ENCODE data around the gene SUMF1.

Gene SUMF1

DNA sequence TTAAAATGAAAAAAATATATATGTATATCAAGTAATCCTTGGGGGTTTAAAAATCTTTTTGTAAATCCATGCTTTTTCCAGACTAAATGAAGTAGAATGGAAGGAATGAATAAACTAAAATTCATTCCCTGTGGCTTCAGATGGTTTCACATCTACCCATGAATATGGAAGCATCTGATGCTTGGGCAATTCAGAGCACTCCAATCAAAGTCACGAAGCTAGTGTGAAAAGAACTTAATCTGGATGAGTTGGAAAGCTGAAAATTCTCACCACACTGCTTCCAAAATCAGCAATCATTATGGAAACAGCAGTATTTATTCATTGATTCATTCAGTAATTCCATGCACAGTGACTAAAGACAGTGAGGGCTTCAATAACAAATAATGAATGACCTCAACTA, 55.2 kb downstream of the SUMF1 start:
- DNase-seq: no peak

DNA sequence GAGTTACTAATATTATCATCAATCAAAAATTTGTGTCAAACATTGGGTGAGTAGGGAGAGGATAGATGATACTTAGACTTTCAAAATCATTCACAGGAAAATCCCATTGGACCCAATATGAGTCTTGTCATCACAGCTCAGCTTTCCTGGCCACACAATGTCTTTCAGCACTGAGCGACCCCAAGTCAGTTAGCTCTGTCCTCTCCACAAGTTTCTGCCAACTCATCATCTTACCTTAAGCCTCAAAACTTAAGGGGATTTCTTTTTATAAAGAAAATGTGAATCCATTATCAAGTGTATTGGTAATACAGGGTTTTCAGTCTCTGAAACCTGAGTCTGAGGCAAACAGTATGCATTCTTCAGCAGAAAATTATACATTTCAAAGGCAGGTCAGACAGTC, 55.8 kb downstream of the SUMF1 start:
- DNase-seq: no peak

- DNase-seq: no peak
Measured at GRCh38 chr3:4410606-4411005, 56.5 kb downstream of the SUMF1 start.

- no peak for DNase-seq
Measured at GRCh38 chr3:4409971-4410573, 57.0 kb downstream of the SUMF1 start.

GRCh38 chr3:4409415-4409814, 57.7 kb downstream of the SUMF1 start:
- peak; percentile 93 for DNase-seq

- no peak for DNase-seq
Measured at GRCh38 chr3:4408958-4409357, 58.1 kb downstream of the SUMF1 start.

GRCh38 chr3:4407941-4408340, 59.1 kb downstream of the SUMF1 start:
- no peak for DNase-seq

DNA sequence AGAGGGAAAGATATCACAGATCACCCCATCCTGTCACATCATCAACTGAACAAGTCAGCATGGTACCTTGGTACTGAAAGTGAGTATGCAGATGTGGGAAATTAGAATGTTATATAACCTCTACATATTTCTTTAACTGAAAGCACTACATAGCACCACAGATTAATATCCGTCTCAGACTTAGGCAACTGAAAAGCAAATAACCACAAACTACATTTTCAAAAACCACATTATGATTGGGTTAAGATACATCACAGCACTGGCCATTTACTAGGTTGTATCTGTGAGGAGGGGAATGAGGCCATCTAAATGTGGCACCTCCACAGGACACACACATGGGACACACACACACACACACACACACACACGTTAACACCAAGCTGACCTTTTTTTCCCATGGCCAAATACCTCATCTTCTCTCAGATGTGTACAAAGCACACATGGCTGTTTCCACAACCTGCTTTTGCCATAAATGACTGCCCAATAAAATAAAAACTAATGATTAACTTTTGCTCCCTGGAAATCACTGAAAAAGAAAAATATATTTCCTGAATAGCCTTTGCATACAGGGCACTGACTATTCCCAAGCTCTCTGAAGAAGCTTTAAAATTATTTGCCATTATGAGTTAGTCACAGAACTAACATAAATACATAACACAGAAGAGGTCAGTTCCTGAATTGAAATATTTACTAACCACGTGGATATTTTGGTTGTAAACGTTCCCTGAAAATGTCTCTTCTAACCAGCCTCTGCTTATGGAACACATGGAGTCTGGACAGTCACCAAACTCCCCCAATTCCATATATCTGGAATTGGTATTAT, 60.1 kb downstream of the SUMF1 start:
- peak; percentile 63 for DNase-seq

GRCh38 chr3:4404881-4405280, 62.2 kb downstream of the SUMF1 start:
- no peak for DNase-seq

GRCh38 chr3:4401441-4401840, 65.6 kb downstream of the SUMF1 start:
- DNase-seq: no peak

DNA sequence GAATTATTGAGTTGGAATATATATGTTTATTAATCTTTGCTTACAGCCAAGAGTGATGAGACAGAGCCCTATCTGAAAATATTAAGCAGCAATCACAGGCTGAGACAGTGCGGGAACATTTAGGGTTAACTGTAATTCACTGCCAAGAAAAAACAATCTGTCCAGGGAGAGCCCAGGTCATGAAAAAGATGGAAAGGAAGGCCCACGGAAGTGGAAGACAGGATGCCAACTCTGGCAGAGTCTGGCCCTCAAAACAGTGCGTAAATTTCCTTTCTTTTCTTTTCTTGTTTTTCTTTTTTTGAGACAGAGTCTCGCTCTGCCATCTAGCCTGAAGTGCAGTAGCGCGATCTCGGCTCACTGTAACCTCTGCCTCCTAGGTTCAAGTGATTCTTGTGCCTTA, 67.6 kb downstream of the SUMF1 start:
- no peak for DNase-seq

DNA sequence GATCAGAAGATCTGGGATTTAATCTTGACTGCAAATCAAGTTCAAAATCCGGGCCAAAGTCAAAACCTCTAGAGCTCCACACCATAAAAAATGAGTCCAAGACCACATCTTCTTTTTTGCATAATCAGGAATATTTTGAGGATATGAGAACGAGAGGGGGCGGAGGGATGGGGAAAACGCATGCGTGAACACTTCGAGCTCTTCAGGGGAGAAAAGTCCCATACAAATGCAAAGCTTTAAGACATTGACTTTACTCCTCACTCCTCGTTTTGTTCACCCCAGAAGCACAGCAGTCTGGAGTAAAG, 68.2 kb downstream of the SUMF1 start:
- no peak for DNase-seq

DNA sequence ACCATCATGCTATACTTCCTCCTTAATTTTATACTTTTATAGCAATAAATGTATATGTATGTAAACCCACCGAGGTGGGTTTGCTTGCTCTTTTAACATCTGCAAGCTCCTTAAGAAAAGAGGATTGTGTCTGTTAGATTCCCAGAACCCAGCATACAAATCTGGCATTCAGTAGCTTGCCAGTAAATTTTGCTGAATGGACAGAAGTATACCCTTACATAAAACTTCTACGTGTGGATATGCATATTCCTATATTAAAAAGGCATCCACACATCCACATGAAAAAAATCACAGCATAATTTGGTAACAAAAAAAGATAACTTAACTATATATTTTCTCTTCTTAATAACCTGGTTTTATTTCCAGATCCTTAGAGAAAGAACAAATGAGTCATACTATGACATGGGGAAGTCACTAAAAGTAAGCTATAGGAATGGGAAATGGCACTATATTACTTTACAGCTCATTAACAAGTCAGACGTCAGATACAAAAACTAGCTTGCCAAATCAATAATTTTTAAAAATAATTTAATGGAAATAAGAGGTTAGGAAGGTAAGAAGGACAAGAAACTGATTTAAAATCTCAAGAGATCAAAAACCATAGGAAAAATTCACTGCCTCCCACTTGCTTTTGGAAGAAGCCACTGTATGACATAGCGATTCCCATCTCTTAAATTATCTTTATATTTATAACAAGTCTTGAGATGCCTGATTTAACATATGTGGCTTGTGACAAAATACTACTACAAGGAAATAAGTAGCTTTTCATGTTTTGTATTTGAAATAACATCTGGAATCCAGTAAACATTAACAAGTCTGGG, 68.7 kb downstream of the SUMF1 start:
- DNase-seq: no peak

DNA sequence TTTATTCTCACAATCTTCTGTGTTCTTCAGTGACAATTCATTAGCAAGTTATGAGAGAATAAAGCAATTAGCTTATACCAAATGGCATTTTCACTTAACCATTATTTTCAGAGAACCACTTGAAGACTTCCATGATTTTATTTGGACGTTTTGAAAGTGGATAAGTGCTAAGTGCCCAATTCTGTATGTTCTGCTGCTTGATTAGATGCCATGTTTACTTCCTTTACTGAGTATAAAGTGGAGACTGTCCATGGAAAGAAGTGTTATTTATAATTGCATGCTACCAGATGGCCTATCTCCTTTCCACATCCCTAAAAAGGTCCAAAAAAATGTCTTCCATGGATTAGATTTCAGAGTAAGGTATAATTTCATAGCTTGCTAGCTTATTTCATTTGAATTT, 69.6 kb downstream of the SUMF1 start:
- DNase-seq: no peak

DNA sequence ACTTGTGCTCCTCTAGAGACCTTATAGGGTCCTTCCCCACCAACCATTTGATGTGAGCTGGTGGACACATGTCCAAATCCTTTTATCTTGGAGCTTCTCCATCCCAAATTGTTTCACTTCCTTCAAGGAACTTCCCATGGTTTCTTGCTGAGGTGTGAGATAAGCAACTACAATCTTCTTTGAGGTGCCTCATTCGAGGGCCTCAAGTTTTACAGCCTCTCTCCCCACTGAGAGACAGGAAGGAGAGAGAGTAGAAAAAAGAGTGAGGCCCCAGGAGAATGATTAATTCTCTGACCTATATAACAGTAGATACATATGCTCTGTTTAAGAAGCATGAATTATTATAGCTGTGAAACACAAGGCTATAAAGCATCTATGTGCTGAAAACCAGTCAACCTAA, 70.5 kb downstream of the SUMF1 start:
- DNase-seq: no peak

DNA sequence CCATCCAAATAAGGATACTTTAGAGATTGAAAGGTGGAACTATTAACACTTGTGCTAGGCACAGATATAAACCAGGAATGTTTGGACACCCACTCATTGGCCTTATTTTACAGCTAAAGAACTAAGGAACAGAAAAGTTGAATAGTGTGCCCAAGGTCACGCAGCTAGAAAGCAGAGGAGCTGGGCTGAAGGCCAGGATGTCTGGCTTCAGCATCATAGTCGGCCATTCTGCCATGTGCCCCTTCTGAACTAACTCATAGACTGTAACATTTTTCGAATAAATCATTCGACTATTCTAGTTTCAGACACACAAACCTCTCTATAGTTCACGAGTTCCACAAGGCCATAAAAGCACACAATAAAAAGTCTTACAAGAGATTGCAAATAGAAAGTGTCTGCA, 71.1 kb downstream of the SUMF1 start:
- no peak for DNase-seq

DNA sequence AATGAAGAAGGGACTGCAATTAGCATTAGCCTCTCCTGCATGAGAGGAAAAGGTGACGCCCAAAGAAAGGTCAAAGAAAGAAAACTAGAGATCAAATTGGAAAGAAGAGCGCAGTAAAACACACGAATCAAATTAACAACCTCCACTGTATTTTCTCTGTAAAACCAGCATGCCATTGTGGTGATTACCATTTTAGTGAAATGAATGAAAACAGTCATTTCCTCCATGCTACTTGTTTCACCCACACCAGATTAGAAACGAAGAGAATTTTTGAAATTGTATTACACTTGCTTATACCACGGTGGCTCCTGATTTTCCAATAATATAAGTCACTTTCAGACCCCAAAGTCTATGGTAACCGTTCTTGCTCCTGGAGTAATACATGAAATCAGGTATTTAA, 71.6 kb downstream of the SUMF1 start:
- DNase-seq: no peak

- no peak for DNase-seq
Measured at GRCh38 chr3:4394567-4394966, 72.5 kb downstream of the SUMF1 start.

DNA sequence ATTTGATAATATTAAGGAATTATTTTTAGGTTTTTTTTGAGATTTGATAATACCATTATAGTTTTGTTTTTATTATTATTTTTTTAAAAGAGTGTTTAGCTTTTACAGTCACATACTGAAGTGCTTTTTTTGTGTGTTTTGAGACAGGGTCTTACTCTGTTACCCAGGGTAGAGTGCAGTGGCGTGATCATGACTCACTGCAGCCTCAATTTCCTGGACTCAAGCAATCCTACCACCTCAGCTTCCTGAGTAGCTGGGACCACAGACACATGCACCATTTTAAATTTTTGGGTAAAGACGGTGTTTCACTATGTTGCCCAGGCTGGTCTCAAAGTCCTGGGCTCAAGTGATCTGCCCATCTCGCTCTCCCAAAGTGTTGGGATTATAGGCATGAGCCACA, 73.0 kb downstream of the SUMF1 start:
- no peak for DNase-seq

DNA sequence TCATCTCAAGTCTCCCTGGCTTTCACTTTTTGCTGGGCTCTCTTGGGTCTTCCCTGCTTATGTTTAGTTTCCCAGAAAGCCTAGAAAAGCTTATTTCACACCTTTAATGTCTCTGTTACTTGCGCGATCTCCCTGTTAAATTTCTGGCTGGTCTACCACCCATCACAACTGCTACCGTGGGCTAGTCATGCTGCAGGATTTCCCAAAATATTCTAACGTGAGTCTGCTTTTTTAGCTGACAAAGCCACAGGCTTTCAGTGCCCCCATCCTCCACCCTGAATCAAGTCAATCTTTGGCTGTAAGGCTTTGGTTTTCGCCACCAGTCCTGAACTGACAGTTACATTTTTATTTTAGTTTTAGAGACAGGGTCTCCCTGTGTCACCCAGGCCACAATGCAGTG, 74.1 kb downstream of the SUMF1 start:
- DNase-seq: no peak

GRCh38 chr3:4387210-4388204, 79.6 kb downstream of the SUMF1 start:
- no peak for DNase-seq

DNA sequence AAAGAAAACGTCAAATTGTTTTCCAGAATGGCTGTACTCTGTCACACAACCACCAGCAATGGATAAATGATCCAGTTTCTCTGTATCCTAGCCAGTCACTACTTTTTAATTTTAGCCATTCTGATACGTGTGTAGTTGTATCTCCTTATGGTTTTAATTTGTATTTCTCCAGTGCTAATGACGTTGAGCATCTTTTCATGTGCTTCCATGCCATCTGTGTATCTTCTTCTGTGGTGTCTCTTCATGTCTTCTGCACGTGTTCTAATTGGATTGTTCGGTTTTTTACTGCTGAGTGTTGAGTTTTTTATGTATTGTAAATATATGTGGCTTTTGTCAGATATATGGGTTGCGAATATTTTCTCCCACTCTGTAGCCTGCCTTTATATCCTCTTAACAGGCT, 81.9 kb downstream of the SUMF1 start:
- DNase-seq: no peak

DNA sequence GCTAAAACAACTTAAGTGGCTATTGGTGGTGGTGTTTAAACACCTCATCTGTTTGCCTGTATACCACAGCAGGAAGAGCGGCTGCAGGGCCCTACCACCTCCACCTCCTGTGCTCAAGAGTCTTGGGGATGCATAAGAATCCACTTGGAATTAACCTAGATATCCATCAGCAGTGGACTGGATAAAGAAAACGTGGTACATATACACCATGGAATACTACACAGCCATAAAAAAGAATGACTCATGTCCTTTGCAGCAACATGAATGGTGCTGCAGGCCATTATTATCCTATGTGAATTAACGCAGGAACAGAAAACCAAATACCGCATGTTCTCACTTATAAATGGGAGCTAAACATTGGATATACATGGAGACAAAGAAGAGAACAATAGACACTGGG, 87.1 kb downstream of the SUMF1 start:
- DNase-seq: no peak

Measured in OCI-M1 (cell line).